Measurements from ENCODE around the gene CCDC134.

Gene CCDC134

GRCh38 chr22:41798736-41799135 is 1.7 kb upstream of the CCDC134 start:
- TF ChIP-seq CTCF (IDR thresholded peaks at IDR 0.05) = no peak
- Histone ChIP-seq H2AFZ (no peak overlapping the region), H3K27ac (no peak overlapping the region), H3K9me3 (ENCODE audit: control insufficient read depth, low read length) (no peaks in the 10 kb centered on the region), H3K4me3 (ENCODE audit: low read depth, low read length) (no peak overlapping the region), H3K79me2 (no peaks in the 10 kb centered on the region), H3K4me1 (peaks cover 9% of the 10 kb centered on the region), H3K27me3 (ENCODE audit: control insufficient read depth, insufficient read depth, low read length) (no peaks in the 10 kb centered on the region), H3K9ac (no peak overlapping the region), H3K36me3 (ENCODE audit: control insufficient read depth, insufficient read depth, low read length) (no peaks in the 10 kb centered on the region), H3K4me2 (ENCODE audit: low read length) (no peak overlapping the region)

- no peak for TF ChIP-seq CTCF (IDR thresholded peaks at IDR 0.05)
- Histone ChIP-seq H3K4me2 (ENCODE audit: low read length) (peak overlapping the region; percentile 99), H3K36me3 (ENCODE audit: control insufficient read depth, insufficient read depth, low read length) (no peaks in the 10 kb centered on the region), H3K27ac (peak overlapping the region; percentile 91), H3K79me2 (no peaks in the 10 kb centered on the region), H3K27me3 (ENCODE audit: control insufficient read depth, insufficient read depth, low read length) (no peaks in the 10 kb centered on the region), H2AFZ (peak overlapping the region; percentile 85), H3K4me3 (ENCODE audit: low read depth, low read length) (peak overlapping the region; percentile 66), H3K4me1 (peaks cover 9% of the 10 kb centered on the region), H3K9ac (no peak overlapping the region), H3K9me3 (ENCODE audit: control insufficient read depth, low read length) (no peaks in the 10 kb centered on the region)
Observed at GRCh38 chr22:41799486-41800347, 762 bp upstream of the CCDC134 start.

- TF ChIP-seq CTCF (IDR thresholded peaks at IDR 0.05) = no peak
- Histone ChIP-seq H3K4me1 (peaks cover 9% of the 10 kb centered on the region), H3K9ac (no peak overlapping the region), H3K27me3 (ENCODE audit: control insufficient read depth, insufficient read depth, low read length) (no peaks in the 10 kb centered on the region), H3K9me3 (ENCODE audit: control insufficient read depth, low read length) (no peaks in the 10 kb centered on the region), H3K4me2 (ENCODE audit: low read length) (peak overlapping the region; percentile 99), H3K27ac (peak overlapping the region; percentile 91), H3K4me3 (ENCODE audit: low read depth, low read length) (peak overlapping the region; percentile 66), H3K36me3 (ENCODE audit: control insufficient read depth, insufficient read depth, low read length) (no peaks in the 10 kb centered on the region), H2AFZ (peak overlapping the region; percentile 85), H3K79me2 (no peaks in the 10 kb centered on the region)
Observed at GRCh38 chr22:41801147-41801819, 804 bp downstream of the CCDC134 start.

GRCh38 chr22:41801886-41802285 is 1.4 kb downstream of the CCDC134 start:
- H3K27me3 ChIP-seq (ENCODE audit: control insufficient read depth, insufficient read depth, low read length) = no peaks in the 10 kb centered on the region
- H3K4me3 ChIP-seq (ENCODE audit: low read depth, low read length) = no peak overlapping the region
- no peak overlapping the region for H3K27ac ChIP-seq
- no peaks in the 10 kb centered on the region for H3K9me3 ChIP-seq (ENCODE audit: control insufficient read depth, low read length)
- TF ChIP-seq CTCF (IDR thresholded peaks at IDR 0.05) = no peak
- no peaks in the 10 kb centered on the region for H3K36me3 ChIP-seq (ENCODE audit: control insufficient read depth, insufficient read depth, low read length)
- no peak overlapping the region for H2AFZ ChIP-seq
- H3K4me1 ChIP-seq = peaks cover 9% of the 10 kb centered on the region
- H3K9ac ChIP-seq = no peak overlapping the region
- no peak overlapping the region for H3K4me2 ChIP-seq (ENCODE audit: low read length)
- H3K79me2 ChIP-seq = no peaks in the 10 kb centered on the region
